HepG2 (cell line): ENCODE results near the gene ABTB2. TPM values are rescaled to one million over a fixed set of nuclear protein-coding genes. Genes with fewer than 3 reads are reported as not detected.
A peak's percentile ranks its signal among the peaks of the same experiment; 100 is the strongest.

ENCODE experiments used
- FOXK2 ChIP-seq: fragments of 450-650 bp; IDR thresholded peaks from 2 replicates; pipeline ENCODE4 v1.6.1; 2016
- MIXL1 ChIP-seq: IDR thresholded peaks from 2 replicates; pipeline ENCODE4 v1.6.1; 2016
- REPIN1 ChIP-seq: sonication (generic); formaldehyde crosslinking; IDR thresholded peaks from 2 replicates; pipeline ENCODE4 v1.8.0; 2022; ENCODE audit warnings: missing genetic modification reagents, low read depth, mild to moderate bottlenecking, borderline replicate concordance
- SOX5 ChIP-seq: IDR thresholded peaks from 2 replicates; pipeline ENCODE4 v1.6.1; 2016; ENCODE audit warnings: borderline replicate concordance
- polyA plus RNA-seq, 8 experiments: library from polyadenylated mRNA; depleted of rRNA in 3 of 8; stranded (reverse) in 7 of 8; unstranded in 1 of 8; fragments of >200 nt; fragmentation: Illumina TruSeq in 4 of 8; extraction: Trizol in 4 of 8; gene quantifications; 2 replicates each; pipeline versions ENCODE4 v1.2.1 to v1.2.3, GENCODE V29; 2011 to 2016; ENCODE audit warnings: low read depth in 4 of 8, missing spikeins in 1 of 8, mixed read lengths in 1 of 8; ENCODE audit not compliant: insufficient read depth in 1 of 8
- total RNA-seq, 5 experiments: library from RNA; depleted of rRNA; stranded (reverse); fragments of >200 nt; fragmentation: Illumina TruSeq; extraction: Trizol; gene quantifications; 2 replicates each; pipeline ENCODE4 v1.2.3, GENCODE V29; 2016; ENCODE audit warnings: low read depth in 1 of 5
- TF ChIP-seq, protein P1 (sequence below): sonication (generic); formaldehyde crosslinking; IDR thresholded peaks from 2 replicates; pipeline ENCODE4 v1.4.0; 2020; ENCODE audit warnings: missing genetic modification reagents
- TF ChIP-seq, protein P2 (sequence below): sonication (generic); formaldehyde crosslinking; IDR thresholded peaks from 2 replicates; pipeline ENCODE4 v1.4.0; 2020; ENCODE audit warnings: mild to moderate bottlenecking, missing genetic modification reagents
- TF ChIP-seq, protein P3 (sequence below): sonication (generic); formaldehyde crosslinking; IDR thresholded peaks from 2 replicates; pipeline ENCODE4 v1.5.1; 2020; ENCODE audit warnings: mild to moderate bottlenecking, missing genetic modification reagents, borderline replicate concordance
- TF ChIP-seq, protein P4 (sequence below): sonication (generic); formaldehyde crosslinking; IDR thresholded peaks from 2 replicates; pipeline ENCODE4 v1.5.0; 2020; ENCODE audit warnings: mild to moderate bottlenecking, missing genetic modification reagents
- TF ChIP-seq, protein P5 (sequence below), 2 experiments: fragments of 450-650 bp in 1 of 2; sonication (generic) in 1 of 2; formaldehyde crosslinking; IDR thresholded peaks; 2 replicates each; pipeline versions ENCODE4 v1.5.0 to v1.8.0; 2020 to 2022; ENCODE audit warnings: mild to moderate bottlenecking in 1 of 2, missing genetic modification reagents in 1 of 2
- TF ChIP-seq, protein P6 (sequence below): sonication (generic); formaldehyde crosslinking; IDR thresholded peaks from 2 replicates; pipeline ENCODE4 v1.8.0; 2022; ENCODE audit warnings: missing genetic modification reagents, mild to moderate bottlenecking, moderate library complexity, borderline replicate concordance

Gene ABTB2
- total and polyA plus RNA-seq, 2 of the 13 experiments (the other 11 are each of a cell fraction or from before 2014, with no cell fraction given), result 5.1 to 15.4 TPM

DNA sequence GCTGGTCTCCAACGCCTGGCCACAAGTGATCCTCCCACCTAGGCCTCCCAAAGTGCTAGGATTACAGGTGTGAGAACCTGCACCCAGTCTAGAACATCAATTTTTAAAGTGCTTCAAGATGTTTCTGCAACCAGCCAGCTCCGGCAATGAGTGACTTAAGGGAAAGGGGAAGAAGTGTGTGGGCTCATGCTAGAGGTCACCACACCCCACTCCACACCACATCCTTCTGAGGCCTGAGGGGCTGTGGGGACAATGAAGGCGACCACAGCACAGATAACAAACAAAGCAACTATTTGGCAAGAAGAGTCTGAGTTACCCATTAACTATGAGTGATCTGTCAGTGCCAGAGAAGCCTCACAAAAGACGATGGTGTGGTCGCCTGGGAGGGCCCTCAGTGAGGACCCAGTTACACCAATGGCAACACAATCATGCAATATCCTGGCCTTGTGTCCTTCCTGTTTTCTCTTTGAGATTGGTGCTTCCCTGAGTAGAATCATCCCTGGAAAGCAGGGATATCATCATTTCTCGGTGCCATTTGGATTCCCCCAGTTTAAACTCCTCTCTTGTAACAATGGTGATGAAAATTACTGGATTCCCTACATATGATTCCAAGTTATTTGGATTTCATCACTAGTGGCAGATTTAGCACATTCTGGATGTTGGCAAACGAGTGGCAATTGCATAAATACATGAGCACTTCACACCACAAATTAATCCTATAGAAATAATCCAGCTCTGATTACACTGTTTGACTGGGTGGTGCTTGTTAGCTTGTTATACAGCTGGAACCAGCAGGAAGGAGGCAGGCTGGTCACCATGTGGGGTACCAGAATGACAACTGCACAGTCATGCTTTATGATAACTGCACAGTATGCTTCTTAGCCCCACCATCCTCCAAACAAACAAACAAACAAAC, 18.4 kb downstream of the ABTB2 start (continued):
- TF ChIP-seq, protein P1, sequence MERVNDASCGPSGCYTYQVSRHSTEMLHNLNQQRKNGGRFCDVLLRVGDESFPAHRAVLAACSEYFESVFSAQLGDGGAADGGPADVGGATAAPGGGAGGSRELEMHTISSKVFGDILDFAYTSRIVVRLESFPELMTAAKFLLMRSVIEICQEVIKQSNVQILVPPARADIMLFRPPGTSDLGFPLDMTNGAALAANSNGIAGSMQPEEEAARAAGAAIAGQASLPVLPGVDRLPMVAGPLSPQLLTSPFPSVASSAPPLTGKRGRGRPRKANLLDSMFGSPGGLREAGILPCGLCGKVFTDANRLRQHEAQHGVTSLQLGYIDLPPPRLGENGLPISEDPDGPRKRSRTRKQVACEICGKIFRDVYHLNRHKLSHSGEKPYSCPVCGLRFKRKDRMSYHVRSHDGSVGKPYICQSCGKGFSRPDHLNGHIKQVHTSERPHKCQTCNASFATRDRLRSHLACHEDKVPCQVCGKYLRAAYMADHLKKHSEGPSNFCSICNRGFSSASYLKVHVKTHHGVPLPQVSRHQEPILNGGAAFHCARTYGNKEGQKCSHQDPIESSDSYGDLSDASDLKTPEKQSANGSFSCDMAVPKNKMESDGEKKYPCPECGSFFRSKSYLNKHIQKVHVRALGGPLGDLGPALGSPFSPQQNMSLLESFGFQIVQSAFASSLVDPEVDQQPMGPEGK (CRISPR knock-in tag), result peak; percentile 71; the same call in 1 of the 2 replicates
- TF ChIP-seq, protein P2, sequence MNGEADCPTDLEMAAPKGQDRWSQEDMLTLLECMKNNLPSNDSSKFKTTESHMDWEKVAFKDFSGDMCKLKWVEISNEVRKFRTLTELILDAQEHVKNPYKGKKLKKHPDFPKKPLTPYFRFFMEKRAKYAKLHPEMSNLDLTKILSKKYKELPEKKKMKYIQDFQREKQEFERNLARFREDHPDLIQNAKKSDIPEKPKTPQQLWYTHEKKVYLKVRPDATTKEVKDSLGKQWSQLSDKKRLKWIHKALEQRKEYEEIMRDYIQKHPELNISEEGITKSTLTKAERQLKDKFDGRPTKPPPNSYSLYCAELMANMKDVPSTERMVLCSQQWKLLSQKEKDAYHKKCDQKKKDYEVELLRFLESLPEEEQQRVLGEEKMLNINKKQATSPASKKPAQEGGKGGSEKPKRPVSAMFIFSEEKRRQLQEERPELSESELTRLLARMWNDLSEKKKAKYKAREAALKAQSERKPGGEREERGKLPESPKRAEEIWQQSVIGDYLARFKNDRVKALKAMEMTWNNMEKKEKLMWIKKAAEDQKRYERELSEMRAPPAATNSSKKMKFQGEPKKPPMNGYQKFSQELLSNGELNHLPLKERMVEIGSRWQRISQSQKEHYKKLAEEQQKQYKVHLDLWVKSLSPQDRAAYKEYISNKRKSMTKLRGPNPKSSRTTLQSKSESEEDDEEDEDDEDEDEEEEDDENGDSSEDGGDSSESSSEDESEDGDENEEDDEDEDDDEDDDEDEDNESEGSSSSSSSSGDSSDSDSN (CRISPR knock-in tag), result 0 out of 2 replicates have a peak, but pooled peaks have one; percentile 49
- peak; percentile 61 for TF ChIP-seq MIXL1 (CRISPR knock-in tag)
- TF ChIP-seq REPIN1, result peak; percentile 44; the same call in 1 of the 2 replicates
- TF ChIP-seq, protein P3, sequence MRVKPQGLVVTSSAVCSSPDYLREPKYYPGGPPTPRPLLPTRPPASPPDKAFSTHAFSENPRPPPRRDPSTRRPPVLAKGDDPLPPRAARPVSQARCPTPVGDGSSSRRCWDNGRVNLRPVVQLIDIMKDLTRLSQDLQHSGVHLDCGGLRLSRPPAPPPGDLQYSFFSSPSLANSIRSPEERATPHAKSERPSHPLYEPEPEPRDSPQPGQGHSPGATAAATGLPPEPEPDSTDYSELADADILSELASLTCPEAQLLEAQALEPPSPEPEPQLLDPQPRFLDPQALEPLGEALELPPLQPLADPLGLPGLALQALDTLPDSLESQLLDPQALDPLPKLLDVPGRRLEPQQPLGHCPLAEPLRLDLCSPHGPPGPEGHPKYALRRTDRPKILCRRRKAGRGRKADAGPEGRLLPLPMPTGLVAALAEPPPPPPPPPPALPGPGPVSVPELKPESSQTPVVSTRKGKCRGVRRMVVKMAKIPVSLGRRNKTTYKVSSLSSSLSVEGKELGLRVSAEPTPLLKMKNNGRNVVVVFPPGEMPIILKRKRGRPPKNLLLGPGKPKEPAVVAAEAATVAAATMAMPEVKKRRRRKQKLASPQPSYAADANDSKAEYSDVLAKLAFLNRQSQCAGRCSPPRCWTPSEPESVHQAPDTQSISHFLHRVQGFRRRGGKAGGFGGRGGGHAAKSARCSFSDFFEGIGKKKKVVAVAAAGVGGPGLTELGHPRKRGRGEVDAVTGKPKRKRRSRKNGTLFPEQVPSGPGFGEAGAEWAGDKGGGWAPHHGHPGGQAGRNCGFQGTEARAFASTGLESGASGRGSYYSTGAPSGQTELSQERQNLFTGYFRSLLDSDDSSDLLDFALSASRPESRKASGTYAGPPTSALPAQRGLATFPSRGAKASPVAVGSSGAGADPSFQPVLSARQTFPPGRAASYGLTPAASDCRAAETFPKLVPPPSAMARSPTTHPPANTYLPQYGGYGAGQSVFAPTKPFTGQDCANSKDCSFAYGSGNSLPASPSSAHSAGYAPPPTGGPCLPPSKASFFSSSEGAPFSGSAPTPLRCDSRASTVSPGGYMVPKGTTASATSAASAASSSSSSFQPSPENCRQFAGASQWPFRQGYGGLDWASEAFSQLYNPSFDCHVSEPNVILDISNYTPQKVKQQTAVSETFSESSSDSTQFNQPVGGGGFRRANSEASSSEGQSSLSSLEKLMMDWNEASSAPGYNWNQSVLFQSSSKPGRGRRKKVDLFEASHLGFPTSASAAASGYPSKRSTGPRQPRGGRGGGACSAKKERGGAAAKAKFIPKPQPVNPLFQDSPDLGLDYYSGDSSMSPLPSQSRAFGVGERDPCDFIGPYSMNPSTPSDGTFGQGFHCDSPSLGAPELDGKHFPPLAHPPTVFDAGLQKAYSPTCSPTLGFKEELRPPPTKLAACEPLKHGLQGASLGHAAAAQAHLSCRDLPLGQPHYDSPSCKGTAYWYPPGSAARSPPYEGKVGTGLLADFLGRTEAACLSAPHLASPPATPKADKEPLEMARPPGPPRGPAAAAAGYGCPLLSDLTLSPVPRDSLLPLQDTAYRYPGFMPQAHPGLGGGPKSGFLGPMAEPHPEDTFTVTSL (CRISPR knock-in tag), result peak; percentile 54; the same call in 1 of the 2 replicates
- TF ChIP-seq, protein P4, sequence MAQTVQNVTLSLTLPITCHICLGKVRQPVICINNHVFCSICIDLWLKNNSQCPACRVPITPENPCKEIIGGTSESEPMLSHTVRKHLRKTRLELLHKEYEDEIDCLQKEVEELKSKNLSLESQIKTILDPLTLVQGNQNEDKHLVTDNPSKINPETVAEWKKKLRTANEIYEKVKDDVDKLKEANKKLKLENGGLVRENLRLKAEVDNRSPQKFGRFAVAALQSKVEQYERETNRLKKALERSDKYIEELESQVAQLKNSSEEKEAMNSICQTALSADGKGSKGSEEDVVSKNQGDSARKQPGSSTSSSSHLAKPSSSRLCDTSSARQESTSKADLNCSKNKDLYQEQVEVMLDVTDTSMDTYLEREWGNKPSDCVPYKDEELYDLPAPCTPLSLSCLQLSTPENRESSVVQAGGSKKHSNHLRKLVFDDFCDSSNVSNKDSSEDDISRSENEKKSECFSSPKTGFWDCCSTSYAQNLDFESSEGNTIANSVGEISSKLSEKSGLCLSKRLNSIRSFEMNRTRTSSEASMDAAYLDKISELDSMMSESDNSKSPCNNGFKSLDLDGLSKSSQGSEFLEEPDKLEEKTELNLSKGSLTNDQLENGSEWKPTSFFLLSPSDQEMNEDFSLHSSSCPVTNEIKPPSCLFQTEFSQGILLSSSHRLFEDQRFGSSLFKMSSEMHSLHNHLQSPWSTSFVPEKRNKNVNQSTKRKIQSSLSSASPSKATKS, result no peak
- TF ChIP-seq FOXK2, result 0 out of 2 replicates have a peak, but pooled peaks have one; percentile 23
- peak; percentile 98 for TF ChIP-seq SOX5 (CRISPR knock-in tag)
- TF ChIP-seq, protein P5, sequence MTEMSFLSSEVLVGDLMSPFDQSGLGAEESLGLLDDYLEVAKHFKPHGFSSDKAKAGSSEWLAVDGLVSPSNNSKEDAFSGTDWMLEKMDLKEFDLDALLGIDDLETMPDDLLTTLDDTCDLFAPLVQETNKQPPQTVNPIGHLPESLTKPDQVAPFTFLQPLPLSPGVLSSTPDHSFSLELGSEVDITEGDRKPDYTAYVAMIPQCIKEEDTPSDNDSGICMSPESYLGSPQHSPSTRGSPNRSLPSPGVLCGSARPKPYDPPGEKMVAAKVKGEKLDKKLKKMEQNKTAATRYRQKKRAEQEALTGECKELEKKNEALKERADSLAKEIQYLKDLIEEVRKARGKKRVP (CRISPR knock-in tag; IDR thresholded peaks at IDR 0.05), result peak in 1 of 2 experiments; percentile 94; a peak in 2 of 4 replicates
- TF ChIP-seq, protein P6, sequence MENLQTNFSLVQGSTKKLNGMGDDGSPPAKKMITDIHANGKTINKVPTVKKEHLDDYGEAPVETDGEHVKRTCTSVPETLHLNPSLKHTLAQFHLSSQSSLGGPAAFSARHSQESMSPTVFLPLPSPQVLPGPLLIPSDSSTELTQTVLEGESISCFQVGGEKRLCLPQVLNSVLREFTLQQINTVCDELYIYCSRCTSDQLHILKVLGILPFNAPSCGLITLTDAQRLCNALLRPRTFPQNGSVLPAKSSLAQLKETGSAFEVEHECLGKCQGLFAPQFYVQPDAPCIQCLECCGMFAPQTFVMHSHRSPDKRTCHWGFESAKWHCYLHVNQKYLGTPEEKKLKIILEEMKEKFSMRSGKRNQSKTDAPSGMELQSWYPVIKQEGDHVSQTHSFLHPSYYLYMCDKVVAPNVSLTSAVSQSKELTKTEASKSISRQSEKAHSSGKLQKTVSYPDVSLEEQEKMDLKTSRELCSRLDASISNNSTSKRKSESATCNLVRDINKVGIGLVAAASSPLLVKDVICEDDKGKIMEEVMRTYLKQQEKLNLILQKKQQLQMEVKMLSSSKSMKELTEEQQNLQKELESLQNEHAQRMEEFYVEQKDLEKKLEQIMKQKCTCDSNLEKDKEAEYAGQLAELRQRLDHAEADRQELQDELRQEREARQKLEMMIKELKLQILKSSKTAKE (CRISPR knock-in tag), result peak; percentile 48; the same call in 1 of the 2 replicates
